ENCODE measurements around the gene TRIM32.

The TRIM32 gene

DNA sequence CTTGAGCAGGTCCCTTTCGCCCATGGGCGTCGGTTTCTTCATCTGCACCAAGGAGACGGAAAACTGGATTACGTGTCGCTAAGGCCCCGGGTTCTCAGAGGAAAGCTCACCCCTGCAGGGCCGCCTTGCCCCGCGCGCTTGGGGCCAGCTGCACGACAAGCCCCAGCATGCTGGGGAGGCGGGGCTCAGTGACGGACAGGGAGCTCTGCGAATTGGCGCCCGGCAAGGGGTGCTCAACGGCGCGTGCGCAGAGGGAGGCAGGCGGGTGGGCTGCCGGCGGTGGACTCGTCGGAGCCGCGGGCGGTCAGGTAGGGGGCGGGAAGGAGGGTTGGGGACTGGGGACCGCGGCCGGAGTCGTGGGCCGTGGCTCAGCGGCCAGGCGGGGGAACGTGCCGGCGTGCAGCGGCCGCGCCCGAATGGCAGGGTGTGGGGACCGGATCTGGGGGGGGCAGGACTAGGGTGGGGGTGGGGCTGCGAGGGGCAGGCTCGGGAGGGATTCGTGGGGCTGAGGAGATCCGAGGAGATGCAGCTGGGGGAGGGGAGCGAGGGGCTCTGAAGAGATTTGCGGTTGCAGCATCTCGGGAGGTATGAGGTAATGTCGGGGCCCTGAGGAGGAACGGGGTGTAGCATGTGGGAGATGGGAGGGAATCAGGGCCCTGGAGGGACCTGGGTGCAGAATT, at the start of gene TRIM32:
Gene TRIM32, plus strand, starts transcription at position 232 of the 680 bp plus-strand sequence. CDS start 10,438 bp downstream, outside the sequence.
- ChIA-PET CTCF (no interaction called here), POLR2A (interaction anchor here (0.7 to 2.1 kb wide), 3 partner anchors 11 to 41 kb away, joined by 3 to 12 read pairs (median 4); no protein-coding TSS in a partner anchor)
- TF ChIP-seq FOXK2 (IDR thresholded peaks at IDR 0.05) = no peak
- peak; percentile 81 for TF ChIP-seq L3MBTL2 (conservative IDR thresholded peaks at IDR 0.05)
- TF ChIP-seq, protein P1, sequence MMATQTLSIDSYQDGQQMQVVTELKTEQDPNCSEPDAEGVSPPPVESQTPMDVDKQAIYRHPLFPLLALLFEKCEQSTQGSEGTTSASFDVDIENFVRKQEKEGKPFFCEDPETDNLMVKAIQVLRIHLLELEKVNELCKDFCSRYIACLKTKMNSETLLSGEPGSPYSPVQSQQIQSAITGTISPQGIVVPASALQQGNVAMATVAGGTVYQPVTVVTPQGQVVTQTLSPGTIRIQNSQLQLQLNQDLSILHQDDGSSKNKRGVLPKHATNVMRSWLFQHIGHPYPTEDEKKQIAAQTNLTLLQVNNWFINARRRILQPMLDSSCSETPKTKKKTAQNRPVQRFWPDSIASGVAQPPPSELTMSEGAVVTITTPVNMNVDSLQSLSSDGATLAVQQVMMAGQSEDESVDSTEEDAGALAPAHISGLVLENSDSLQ (IDR thresholded peaks at IDR 0.05) = peak; percentile 99
- peak; percentile 95 for DNase-seq (ENCODE audit: extremely low spot score)

DNA sequence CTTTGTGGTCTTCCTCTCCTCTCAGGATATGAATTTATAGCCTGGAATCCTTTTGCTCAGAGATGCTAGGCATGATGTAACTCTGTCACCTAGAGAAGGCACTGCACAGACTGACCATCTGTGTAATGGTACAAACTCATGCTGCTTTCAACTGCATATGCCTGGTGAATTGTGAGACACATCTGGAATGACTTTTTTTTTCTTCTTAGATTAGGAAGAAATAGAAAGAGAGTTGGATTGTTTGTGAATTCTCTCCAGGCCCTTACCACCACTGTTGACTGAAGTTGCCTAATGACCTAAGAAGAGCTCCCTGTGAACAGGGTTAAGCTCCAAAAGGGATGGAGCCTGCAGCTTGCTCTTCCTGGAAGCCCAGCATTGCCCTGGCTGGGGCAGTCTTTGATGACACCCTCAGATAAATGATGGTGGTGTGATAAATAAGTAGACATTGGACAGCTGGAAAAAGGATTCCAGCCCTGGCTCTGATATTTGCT, 47.8 kb upstream of the TRIM32 start:
- DNase-seq (ENCODE audit: extremely low spot score) = no peak
- POLR2A ChIA-PET = no interaction called here
- CTCF ChIA-PET = no interaction called here
- no peak for TF ChIP-seq LEF1 (IDR thresholded peaks at IDR 0.05; ENCODE audit: borderline replicate concordance)
- no peak for TF ChIP-seq TARDBP (IDR thresholded peaks at IDR 0.05)
- TF ChIP-seq FOXA1 (IDR thresholded peaks at IDR 0.05) = no peak
- no peak for TF ChIP-seq HDGF (IDR thresholded peaks at IDR 0.05; ENCODE audit: borderline replicate concordance)
- TF ChIP-seq SP1 (IDR thresholded peaks at IDR 0.05) = no peak
- TF ChIP-seq CTBP1 (IDR thresholded peaks at IDR 0.05; ENCODE audit: borderline replicate concordance) = no peak
- no peak for TF ChIP-seq NFRKB (IDR thresholded peaks at IDR 0.05)
- TF ChIP-seq BHLHE40 (IDR thresholded peaks at IDR 0.05; ENCODE audit: borderline replicate concordance) = no peak
- TF ChIP-seq FOXK2 (IDR thresholded peaks at IDR 0.05) = no peak
- TF ChIP-seq, protein P1 (IDR thresholded peaks at IDR 0.05) = no peak
- no peak for TF ChIP-seq ZNF384 (IDR thresholded peaks at IDR 0.05)
- TF ChIP-seq ARNT (IDR thresholded peaks at IDR 0.05) = no peak
- TF ChIP-seq SUZ12 (IDR thresholded peaks at IDR 0.05) = no peak
- TF ChIP-seq ELF4 (IDR thresholded peaks at IDR 0.05) = no peak
- TF ChIP-seq FOXM1 (IDR thresholded peaks at IDR 0.05; ENCODE audit: borderline replicate concordance) = no peak

DNA sequence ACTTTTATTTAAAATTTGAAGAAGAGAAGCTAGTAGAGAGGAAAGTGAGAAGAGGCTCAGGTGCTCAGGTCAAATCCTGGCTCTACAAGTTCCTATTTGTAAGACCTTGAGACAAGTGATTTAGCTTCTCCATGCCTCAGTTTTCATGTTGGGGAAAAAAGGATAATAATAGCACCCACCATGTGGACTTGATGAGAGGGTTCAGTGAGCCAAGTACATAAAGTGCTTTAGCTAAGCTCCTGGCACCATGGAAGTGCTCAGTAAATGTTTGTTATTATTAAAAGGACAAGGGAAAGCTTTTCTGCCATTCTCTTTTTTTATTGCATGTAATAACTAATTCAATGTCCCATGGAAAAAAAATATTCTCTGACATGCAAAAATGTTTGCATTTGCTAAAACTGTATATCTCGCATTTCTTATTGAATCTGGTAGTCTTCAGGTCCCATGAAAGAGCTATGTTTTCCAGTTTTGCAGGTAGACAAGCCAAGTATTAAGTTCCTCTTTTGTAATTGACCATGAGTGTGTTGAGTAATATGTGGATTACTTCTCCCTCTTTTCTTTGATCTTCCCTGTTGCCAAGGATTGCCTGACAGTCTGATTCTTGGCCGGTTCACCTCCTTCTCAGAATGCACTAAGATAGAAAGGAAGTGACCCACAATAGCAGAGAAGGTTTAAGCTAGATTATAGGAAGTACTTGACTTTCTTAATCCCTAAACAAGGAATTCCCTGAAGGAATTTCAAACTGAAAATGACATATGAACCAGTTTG, 45.6 kb upstream of the TRIM32 start:
- no peak for TF ChIP-seq ZNF384 (IDR thresholded peaks at IDR 0.05)
- no peak for TF ChIP-seq L3MBTL2 (conservative IDR thresholded peaks at IDR 0.05)
- no peak for TF ChIP-seq CTBP1 (IDR thresholded peaks at IDR 0.05; ENCODE audit: borderline replicate concordance)
- TF ChIP-seq FOXA1 (IDR thresholded peaks at IDR 0.05) = no peak
- TF ChIP-seq SUZ12 (IDR thresholded peaks at IDR 0.05) = no peak
- no peak for TF ChIP-seq ELF4 (IDR thresholded peaks at IDR 0.05)
- no peak for TF ChIP-seq ARNT (IDR thresholded peaks at IDR 0.05)
- no peak for TF ChIP-seq BHLHE40 (IDR thresholded peaks at IDR 0.05; ENCODE audit: borderline replicate concordance)
- no peak for TF ChIP-seq LEF1 (IDR thresholded peaks at IDR 0.05; ENCODE audit: borderline replicate concordance)
- TF ChIP-seq TARDBP (IDR thresholded peaks at IDR 0.05) = no peak
- no peak for TF ChIP-seq NFRKB (IDR thresholded peaks at IDR 0.05)
- no peak for TF ChIP-seq FOXK2 (IDR thresholded peaks at IDR 0.05)
- TF ChIP-seq SP1 (IDR thresholded peaks at IDR 0.05) = no peak
- TF ChIP-seq FOXM1 (IDR thresholded peaks at IDR 0.05; ENCODE audit: borderline replicate concordance) = no peak
- no peak for TF ChIP-seq HDGF (IDR thresholded peaks at IDR 0.05; ENCODE audit: borderline replicate concordance)
- TF ChIP-seq, protein P1 (IDR thresholded peaks at IDR 0.05) = no peak
- DNase-seq (ENCODE audit: extremely low spot score) = no peak
- POLR2A ChIA-PET = no interaction called here
- CTCF ChIA-PET = interaction anchor here (0.6 kb wide), 1 partner anchor 489 kb away, joined by 4 read pairs; no protein-coding TSS in a partner anchor

- no peak for TF ChIP-seq FOXA1 (IDR thresholded peaks at IDR 0.05)
- TF ChIP-seq FOXK2 (IDR thresholded peaks at IDR 0.05) = no peak
- TF ChIP-seq, protein P1 (IDR thresholded peaks at IDR 0.05) = no peak
- no peak for TF ChIP-seq SUZ12 (IDR thresholded peaks at IDR 0.05)
- TF ChIP-seq CTBP1 (IDR thresholded peaks at IDR 0.05; ENCODE audit: borderline replicate concordance) = no peak
- TF ChIP-seq HDGF (IDR thresholded peaks at IDR 0.05; ENCODE audit: borderline replicate concordance) = no peak
- no peak for TF ChIP-seq NFRKB (IDR thresholded peaks at IDR 0.05)
- TF ChIP-seq LEF1 (IDR thresholded peaks at IDR 0.05; ENCODE audit: borderline replicate concordance) = no peak
- TF ChIP-seq TARDBP (IDR thresholded peaks at IDR 0.05) = no peak
- no peak for TF ChIP-seq SP1 (IDR thresholded peaks at IDR 0.05)
- no peak for TF ChIP-seq ARNT (IDR thresholded peaks at IDR 0.05)
- no peak for TF ChIP-seq L3MBTL2 (conservative IDR thresholded peaks at IDR 0.05)
- no peak for DNase-seq (ENCODE audit: extremely low spot score)
- ChIA-PET CTCF (interaction anchor here (0.6 kb wide), 1 partner anchor 1047 kb away, joined by 3 read pairs; no protein-coding TSS in a partner anchor), POLR2A (no interaction called here)
These were observed 43.4 kb upstream of the TRIM32 start for GRCh38 chr9:116643691-116644090.

GRCh38 chr9:116644091-116644688, 42.9 kb upstream of the TRIM32 start:
- no peak for TF ChIP-seq BHLHE40 (IDR thresholded peaks at IDR 0.05; ENCODE audit: borderline replicate concordance)
- no peak for DNase-seq (ENCODE audit: extremely low spot score)
- POLR2A ChIA-PET = no interaction called here
- CTCF ChIA-PET = no interaction called here

Measured in HEK293T (cell line).